GM21619 (cell line): ENCODE data around the gene HK2.

ENCODE experiments used
- ATAC-seq: cut with Tn5 transposase; IDR thresholded peaks from one replicate; pipeline ENCODE4 v1.9.1; 2021; ENCODE audit not compliant: unreplicated experiment

Gene HK2

GRCh38 chr2:74857215-74857614 is 23.3 kb downstream of the HK2 start:
- ATAC-seq: no peak

- no peak for ATAC-seq
These were observed 23.8 kb downstream of the HK2 start for GRCh38 chr2:74857725-74858124.

GRCh38 chr2:74858281-74858680 is 24.4 kb downstream of the HK2 start:
- no peak for ATAC-seq

GRCh38 chr2:74860079-74860478 is 26.2 kb downstream of the HK2 start:
- no peak for ATAC-seq

GRCh38 chr2:74860521-74860920 is 26.6 kb downstream of the HK2 start:
- no peak for ATAC-seq

- ATAC-seq: no peak
These were observed 27.6 kb downstream of the HK2 start for GRCh38 chr2:74861531-74861930.

- ATAC-seq: no peak
These were observed 28.4 kb downstream of the HK2 start for GRCh38 chr2:74862020-74862964.

- no peak for ATAC-seq
These were observed 29.9 kb downstream of the HK2 start for GRCh38 chr2:74863802-74864248.

- ATAC-seq: no peak
These were observed 31.1 kb downstream of the HK2 start for GRCh38 chr2:74864728-74865722.

- no peak for ATAC-seq
These were observed 32.1 kb downstream of the HK2 start for GRCh38 chr2:74865770-74866674.

- ATAC-seq: no peak
These were observed 34.1 kb downstream of the HK2 start for GRCh38 chr2:74867841-74868658.

GRCh38 chr2:74869517-74869916 is 35.6 kb downstream of the HK2 start:
- ATAC-seq: no peak

- no peak for ATAC-seq
These were observed 37.0 kb downstream of the HK2 start for GRCh38 chr2:74870951-74871350.

- no peak for ATAC-seq
These were observed 37.5 kb downstream of the HK2 start for GRCh38 chr2:74871414-74871813.

GRCh38 chr2:74872389-74872836 is 38.5 kb downstream of the HK2 start:
- no peak for ATAC-seq

GRCh38 chr2:74873012-74873665 is 39.2 kb downstream of the HK2 start:
- ATAC-seq: no peak

GRCh38 chr2:74873678-74874640 is 40.0 kb downstream of the HK2 start:
- no peak for ATAC-seq
